Activated T-cell treated with anti-CD3 and anti-CD28 coated beads, Interleukin-2, amount 50 U/mL, for 4 hours (primary cell): ENCODE measurements around the gene STRIP2. TPM values are rescaled to one million over a fixed set of nuclear protein-coding genes. Genes with fewer than 3 reads are reported as not detected.
"Not testable (repeated sequence)": the region's sequence is repeated elsewhere in the genome, so short reads cannot be mapped to it uniquely, and the experiment has no call there.

ENCODE experiments used
- ATAC-seq, 2 donors: fragments of 200-7000 bp; cut with Tn5 transposase; one replicate each; pipeline ENCODE4 v1.10.0; 2021
- DNase-seq: peaks from one replicate; pipeline ENCODE4 v3.0.0-alpha.2; 2020
- H3K27me3 Mint-ChIP-seq: one replicate; pipeline ENCODE4 v1.8.0; 2021; ENCODE audit warnings: low read depth, mixed read lengths
- H3K36me3 Mint-ChIP-seq: one replicate; pipeline ENCODE4 v1.8.0; 2022; ENCODE audit warnings: mixed read lengths; ENCODE audit not compliant: insufficient read depth
- H3K4me1 Mint-ChIP-seq: one replicate; pipeline ENCODE4 v1.8.0; 2021; ENCODE audit warnings: low read depth, mixed read lengths
- H3K4me3 Mint-ChIP-seq: one replicate; pipeline ENCODE4 v1.8.0; 2021; ENCODE audit warnings: mild to moderate bottlenecking, moderate library complexity, mixed read lengths
- H3K9me3 Mint-ChIP-seq: one replicate; pipeline ENCODE4 v1.8.0; 2021; ENCODE audit warnings: mixed read lengths
- total RNA-seq, 3 donors: library from RNA; stranded (reverse); gene quantifications; one replicate each; pipeline ENCODE4 v1.2.1, GENCODE V29; 2021

The STRIP2 gene
- total RNA-seq, 3 donors from 2014 or later, result 51.6 to 64.1 (median 56.1) TPM

DNA sequence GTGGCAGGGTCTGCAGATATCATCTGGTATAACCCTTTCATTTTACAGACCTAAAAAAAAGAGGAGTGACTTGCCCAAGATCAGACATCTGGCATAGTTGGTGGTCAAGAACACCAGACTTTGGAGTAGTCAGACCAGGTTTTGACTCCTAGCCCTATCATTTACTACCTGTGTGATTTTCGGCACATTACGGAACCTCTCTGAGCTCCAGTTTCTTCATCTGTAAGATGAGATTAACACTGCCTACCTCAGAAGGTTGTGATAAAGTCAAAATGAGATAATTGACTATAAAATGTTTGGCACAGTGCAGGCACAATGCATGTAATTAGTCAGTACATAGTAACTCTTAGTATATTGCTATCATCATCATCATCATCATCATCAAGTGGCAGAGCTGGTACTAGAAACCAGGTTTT lies 1.2 kb downstream of the STRIP2 start:
- ATAC-seq (no peak), DNase-seq (no peak)
- Mint-ChIP-seq H3K4me3 (peak overlapping the region; percentile 90), H3K9me3 (no peaks in the 10 kb centered on the region), H3K27me3 (peaks cover 16% of the 10 kb centered on the region), H3K36me3 (peaks cover 20% of the 10 kb centered on the region), H3K4me1 (peaks cover 43% of the 10 kb centered on the region)

DNA sequence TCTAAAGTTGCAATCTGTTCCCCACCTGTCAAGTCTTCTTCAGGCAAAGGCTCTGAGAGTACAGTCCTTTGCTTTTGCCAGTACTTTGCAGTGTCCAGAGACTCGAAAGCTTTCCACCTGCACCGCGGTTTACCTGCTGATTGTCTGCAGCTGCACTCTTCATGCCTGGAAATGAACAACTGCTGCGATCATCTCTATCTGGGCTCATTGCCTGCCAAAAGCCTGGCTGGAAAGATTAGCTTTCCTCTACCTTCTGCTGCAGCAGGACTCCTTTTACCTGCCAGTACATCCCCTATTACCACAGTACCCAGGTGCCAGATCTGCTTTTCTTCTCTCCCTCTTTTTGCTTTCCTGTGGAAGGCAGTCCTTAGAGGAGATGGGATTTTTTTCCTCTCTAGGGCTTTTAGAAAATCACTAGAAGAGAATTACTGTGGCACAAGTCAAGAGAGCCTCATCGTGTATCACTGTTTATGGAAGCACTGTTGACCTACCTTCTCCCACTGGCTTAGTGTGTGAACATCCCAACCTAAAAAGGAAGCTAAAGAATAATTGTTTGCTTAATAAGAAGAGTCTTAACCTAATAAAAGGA lies 2.2 kb downstream of the STRIP2 start:
- no peak for DNase-seq
- no peak for ATAC-seq
- H3K4me3 Mint-ChIP-seq, result peak overlapping the region; percentile 90
- H3K9me3 Mint-ChIP-seq, result no peaks in the 10 kb centered on the region
- H3K27me3 Mint-ChIP-seq, result peaks cover 16% of the 10 kb centered on the region
- peaks cover 45% of the 10 kb centered on the region for H3K4me1 Mint-ChIP-seq
- H3K36me3 Mint-ChIP-seq, result peaks cover 23% of the 10 kb centered on the region

DNA sequence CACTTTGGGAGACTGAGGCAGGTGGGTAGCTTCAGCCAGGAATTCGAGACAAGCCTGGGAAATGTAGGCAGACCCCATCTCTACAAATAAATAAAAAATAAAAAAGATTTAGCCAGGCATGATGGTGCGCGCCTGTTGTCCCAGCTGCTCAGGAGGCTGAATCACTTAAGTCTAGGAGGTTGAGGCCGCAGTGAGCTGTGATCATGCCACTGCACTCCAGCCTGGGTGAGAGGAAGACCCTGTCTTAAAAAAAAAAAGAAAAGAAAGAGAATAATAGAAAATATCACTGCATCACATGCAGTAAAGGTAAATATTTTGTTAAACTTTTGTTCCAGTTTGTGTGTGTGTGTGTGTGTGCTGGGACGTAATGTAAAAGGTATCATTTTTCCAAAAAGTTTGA lies 3.0 kb downstream of the STRIP2 start:
- Mint-ChIP-seq H3K36me3 (peaks cover 23% of the 10 kb centered on the region), H3K27me3 (peaks cover 16% of the 10 kb centered on the region), H3K4me1 (peaks cover 45% of the 10 kb centered on the region), H3K4me3 (peak overlapping the region; percentile 40), H3K9me3 (no peaks in the 10 kb centered on the region)
- DNase-seq (no peak), ATAC-seq (no peak)

DNA sequence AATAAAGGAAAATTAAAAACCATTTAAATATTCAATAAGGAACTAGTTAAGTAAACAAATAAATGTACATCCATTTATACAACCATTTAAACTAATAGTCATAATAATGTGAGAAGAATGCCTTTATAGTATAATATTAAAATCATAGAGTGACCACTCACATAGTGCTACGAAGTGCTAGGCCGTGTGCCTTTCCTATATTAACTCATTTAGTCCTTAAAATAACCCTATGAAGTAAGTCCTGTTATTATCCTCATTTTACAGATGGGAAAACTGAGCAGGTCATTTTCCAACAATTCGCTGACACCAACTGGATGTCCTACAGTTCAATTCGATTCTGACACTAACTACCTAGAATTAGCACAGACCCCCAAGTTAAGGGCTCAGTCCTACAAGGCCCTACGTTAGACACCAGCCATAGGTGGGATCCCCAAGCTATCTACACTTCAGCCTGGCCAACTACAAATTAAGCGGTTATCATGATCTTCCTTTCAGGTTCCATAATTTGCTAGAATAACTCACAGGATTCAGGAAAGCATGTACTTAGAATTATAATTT lies 4.1 kb downstream of the STRIP2 start:
- Mint-ChIP-seq H3K4me3 (peak overlapping the region; percentile 11), H3K9me3 (no peaks in the 10 kb centered on the region), H3K4me1 (peaks cover 37% of the 10 kb centered on the region), H3K27me3 (peaks cover 9% of the 10 kb centered on the region), H3K36me3 (peaks cover 23% of the 10 kb centered on the region)
- DNase-seq (no peak), ATAC-seq (no peak)

DNA sequence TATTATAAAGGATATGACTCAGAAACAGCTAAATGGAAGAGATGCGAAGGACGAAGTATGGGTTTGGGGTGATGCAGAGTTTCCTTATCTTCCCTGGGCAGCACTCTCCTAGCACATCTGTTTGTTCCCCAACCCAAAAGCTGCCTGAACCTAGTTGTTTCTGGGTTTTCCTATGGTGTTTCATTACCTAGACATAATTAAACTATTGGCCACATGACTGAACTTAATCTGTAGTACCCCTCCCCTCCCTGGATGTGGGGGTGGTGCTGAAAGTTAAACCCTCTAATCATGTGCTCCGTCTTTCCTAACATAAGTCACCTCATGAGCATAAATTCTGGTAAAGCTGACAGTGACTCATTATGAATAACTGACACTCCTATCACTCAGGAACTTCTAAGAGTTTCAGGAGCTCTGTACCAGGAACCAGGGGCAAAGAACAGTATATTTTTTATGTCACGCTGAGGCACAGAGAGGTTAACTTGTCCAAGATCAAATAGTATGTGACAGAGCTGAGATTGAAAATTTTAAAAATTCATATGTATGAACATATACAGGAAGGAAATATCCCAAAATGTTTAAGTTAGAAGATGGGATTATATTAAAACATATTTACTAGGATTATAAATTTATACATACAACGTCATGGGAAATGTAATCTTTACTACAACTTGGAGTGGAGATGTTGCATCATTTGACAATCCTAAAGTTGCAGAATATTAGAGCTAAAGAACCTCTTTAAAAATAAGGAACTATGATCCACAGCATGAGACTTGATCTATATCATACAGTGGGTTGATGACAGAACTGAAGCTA lies 4.8 kb downstream of the STRIP2 start:
- Mint-ChIP-seq H3K9me3 (no peaks in the 10 kb centered on the region), H3K36me3 (peaks cover 27% of the 10 kb centered on the region), H3K27me3 (peaks cover 9% of the 10 kb centered on the region), H3K4me1 (peaks cover 36% of the 10 kb centered on the region), H3K4me3 (peak overlapping the region; percentile 42)
- ATAC-seq (peak; percentile 63 to 65), DNase-seq (peak; percentile 7)

DNA sequence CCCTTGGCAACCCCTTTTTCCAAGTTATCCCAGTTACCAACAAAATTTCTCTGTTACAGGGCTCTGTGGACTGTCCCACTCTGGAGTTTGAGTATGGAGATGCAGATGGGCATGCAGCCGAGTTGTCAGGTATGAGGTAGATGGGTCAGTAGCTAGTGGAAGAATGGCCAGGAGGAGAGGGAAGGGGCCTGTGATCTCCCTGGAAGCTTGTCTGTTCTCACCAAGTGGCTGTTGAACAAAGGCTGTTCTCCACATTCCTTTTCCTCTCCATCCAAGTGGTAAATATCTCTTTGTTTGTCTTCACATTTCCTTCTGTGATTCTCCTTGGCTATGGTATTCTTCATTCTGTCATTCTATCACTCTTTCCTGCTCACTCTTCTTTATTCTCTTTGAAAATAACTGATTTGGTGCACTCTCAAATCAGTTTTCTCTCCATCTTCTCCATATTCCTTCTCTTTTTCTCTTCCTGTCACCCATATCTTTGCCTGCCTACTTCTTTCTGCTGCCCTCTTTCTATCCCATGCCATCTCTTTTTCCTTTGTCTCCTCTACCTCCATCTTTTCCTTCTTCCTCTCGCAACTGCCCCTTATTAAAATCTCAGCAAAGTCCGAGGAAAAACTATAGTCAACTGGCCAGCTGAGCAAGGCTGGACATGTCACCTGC lies 5.9 kb downstream of the STRIP2 start:
- Mint-ChIP-seq H3K27me3 (peaks cover 9% of the 10 kb centered on the region), H3K4me3 (no peak overlapping the region), H3K9me3 (no peaks in the 10 kb centered on the region), H3K36me3 (peaks cover 29% of the 10 kb centered on the region), H3K4me1 (peaks cover 36% of the 10 kb centered on the region)
- ATAC-seq (no peak), DNase-seq (no peak)

DNA sequence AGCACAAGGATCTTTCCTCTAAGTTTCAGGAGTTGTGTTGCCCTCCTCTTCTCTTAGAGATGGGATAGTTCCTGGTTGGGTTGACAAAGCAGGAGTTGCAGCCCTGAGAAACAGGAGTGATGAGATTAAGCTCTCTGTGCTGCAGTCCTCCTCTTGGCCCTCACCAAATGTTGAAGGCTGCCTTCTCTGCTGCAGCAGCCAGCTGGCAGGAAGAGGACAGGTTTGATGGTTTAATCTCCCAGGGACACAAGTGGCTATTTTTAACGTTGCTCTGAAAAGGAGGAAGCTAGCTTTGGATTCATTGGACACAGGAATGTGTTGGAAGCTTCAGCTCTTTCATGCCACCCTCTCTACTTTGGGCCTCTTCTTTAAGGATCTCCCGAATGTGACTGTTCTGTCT lies 9.4 kb downstream of the STRIP2 start:
- Mint-ChIP-seq H3K4me3 (no peak overlapping the region), H3K36me3 (peaks cover 30% of the 10 kb centered on the region), H3K9me3 (no peaks in the 10 kb centered on the region), H3K27me3 (no peaks in the 10 kb centered on the region), H3K4me1 (peaks cover 16% of the 10 kb centered on the region)
- DNase-seq (no peak), ATAC-seq (no peak)

DNA sequence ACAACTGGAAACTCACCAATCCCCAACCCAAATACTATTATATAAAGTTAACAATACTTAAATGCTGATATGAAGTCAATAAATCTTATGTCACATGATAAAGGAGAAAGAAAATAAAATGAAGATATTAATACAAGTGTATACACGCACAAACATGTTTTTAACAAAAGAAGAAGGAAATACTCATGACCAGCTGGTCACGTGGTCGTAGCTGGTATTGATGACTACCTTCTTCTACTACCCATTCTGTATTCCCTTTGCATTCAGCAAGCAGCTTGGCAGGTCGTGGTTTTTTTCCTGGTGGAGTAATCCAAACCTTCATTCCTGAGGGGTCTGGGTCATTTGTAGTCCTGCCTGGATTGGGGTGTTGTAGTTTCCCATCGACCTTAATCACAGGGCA lies 10.5 kb downstream of the STRIP2 start:
- peaks cover 40% of the 10 kb centered on the region for H3K36me3 Mint-ChIP-seq
- ATAC-seq, H3K4me1 Mint-ChIP-seq, H3K9me3 Mint-ChIP-seq, H3K27me3 Mint-ChIP-seq, H3K4me3 Mint-ChIP-seq, DNase-seq: not testable (repeated sequence)

DNA sequence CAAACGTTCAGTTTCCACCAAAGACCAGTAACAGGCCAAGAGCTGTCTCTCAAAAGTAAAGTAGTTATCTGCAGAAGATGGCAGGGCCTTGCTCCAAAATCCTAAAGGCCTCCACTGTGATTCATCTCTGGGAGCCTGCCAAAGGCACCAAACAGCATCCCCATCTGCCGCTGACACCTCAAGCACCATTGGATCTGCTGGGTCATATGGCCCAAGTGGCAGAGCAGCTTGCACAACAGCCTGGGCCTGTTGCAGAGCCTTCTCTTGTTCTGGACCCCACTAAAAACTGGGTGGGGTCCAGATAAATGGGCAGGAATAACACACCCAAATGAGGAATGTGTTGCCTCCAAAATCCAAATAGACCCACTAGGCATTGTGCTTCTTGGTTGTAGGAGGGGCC lies 12.7 kb downstream of the STRIP2 start:
- not testable (repeated sequence) for H3K4me1 Mint-ChIP-seq, H3K4me3 Mint-ChIP-seq, H3K27me3 Mint-ChIP-seq, H3K9me3 Mint-ChIP-seq, DNase-seq, ATAC-seq
- peaks cover 46% of the 10 kb centered on the region for H3K36me3 Mint-ChIP-seq

DNA sequence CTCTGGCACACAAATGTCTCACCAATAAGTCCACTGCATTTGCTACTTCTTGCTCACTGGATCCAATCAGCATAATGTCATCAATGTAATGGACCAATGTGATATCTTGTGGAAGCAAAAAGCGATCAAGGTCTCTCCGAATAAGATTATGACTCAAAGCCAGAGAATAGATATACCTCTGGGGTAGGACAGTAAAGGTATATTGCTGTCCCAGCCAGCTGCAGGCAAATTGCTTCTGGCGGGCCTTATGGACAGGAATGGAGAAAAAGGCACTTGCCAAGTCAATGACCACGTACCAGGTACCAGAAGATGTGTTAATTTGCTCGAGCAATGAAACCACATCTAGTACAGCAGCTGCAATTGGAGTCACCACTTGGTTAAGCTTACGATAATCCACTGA lies 13.2 kb downstream of the STRIP2 start:
- H3K4me1 Mint-ChIP-seq, H3K27me3 Mint-ChIP-seq, H3K4me3 Mint-ChIP-seq, DNase-seq, ATAC-seq, H3K9me3 Mint-ChIP-seq: not testable (repeated sequence)
- peaks cover 47% of the 10 kb centered on the region for H3K36me3 Mint-ChIP-seq

DNA sequence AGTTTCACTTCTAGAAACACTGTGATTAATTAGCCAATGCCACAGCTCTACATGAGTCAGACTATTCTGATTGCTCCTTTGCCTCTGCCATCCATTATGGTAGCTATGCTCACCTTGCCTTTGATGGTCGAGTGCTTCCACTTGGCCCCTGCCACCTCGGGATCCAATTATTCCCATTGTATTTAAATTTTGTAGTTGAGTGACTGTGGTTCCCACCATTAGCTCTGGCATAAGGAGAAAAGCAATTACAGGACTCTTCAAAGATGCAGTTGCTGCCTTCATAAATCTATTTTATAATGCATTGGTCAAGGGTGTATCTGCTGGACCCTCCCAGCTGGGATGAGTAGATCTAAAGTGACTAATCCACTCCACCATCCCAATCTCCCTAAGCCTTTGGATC lies 14.4 kb downstream of the STRIP2 start:
- not testable (repeated sequence) for H3K4me1 Mint-ChIP-seq, H3K27me3 Mint-ChIP-seq, ATAC-seq, DNase-seq, H3K9me3 Mint-ChIP-seq, H3K4me3 Mint-ChIP-seq
- peaks cover 54% of the 10 kb centered on the region for H3K36me3 Mint-ChIP-seq

DNA sequence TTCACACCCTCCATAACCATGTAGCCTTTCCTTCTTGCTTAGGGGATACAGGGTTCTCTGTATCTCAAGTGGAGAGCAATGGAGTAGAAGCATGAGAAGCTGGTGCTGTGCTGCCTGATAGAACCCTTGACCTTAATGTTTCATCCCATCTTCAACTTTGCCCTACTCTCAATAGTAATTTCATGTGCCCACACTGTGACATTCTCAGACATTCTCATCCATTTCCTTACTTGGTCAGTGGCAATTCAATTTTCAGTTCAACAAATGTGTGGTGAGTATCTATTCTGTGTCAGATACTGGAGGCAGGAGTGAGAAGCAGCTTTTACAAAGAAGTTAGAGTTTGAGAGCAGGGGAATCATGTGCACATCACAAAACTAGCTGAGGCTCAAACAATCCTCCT lies 16.1 kb downstream of the STRIP2 start:
- DNase-seq (no peak), ATAC-seq (no peak)
- peaks cover 56% of the 10 kb centered on the region for H3K36me3 Mint-ChIP-seq
- no peaks in the 10 kb centered on the region for H3K4me1 Mint-ChIP-seq
- no peak overlapping the region for H3K4me3 Mint-ChIP-seq
- no peaks in the 10 kb centered on the region for H3K27me3 Mint-ChIP-seq
- H3K9me3 Mint-ChIP-seq, result peaks cover 4% of the 10 kb centered on the region

DNA sequence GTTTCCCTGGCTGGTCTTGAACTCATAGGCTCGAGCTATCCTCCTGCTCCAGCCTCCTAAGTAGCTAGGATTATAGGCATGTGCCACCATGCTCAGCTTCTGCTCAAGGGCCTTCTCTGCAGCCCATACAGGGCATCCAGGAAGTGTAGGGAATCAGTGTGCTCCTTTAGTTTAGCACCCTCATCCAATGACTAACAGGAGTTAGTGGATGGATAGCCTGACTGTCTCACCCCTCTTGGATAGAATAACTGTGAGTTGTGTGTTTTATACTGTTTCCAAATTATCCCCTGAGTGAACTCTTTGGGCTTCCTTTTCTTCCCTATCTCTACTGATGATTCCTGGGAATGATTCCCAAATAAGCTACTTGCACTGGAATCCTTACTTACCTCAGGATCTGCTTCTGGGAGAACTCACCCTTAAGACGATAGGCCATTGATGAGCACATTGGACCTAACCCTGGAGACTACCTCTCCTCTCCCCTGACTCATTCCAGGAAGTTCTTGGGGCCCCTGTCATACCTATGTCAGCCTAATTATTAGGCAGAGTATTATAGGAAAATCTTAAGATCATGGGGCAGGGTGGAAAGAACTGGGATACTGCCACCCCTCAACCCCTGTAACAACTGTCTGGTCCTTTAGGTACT lies 18.5 kb downstream of the STRIP2 start:
- no peaks in the 10 kb centered on the region for H3K27me3 Mint-ChIP-seq
- no peak for DNase-seq
- H3K4me1 Mint-ChIP-seq, result no peaks in the 10 kb centered on the region
- no peak for ATAC-seq
- H3K9me3 Mint-ChIP-seq, result peaks cover 4% of the 10 kb centered on the region
- no peak overlapping the region for H3K4me3 Mint-ChIP-seq
- H3K36me3 Mint-ChIP-seq, result peaks cover 52% of the 10 kb centered on the region

DNA sequence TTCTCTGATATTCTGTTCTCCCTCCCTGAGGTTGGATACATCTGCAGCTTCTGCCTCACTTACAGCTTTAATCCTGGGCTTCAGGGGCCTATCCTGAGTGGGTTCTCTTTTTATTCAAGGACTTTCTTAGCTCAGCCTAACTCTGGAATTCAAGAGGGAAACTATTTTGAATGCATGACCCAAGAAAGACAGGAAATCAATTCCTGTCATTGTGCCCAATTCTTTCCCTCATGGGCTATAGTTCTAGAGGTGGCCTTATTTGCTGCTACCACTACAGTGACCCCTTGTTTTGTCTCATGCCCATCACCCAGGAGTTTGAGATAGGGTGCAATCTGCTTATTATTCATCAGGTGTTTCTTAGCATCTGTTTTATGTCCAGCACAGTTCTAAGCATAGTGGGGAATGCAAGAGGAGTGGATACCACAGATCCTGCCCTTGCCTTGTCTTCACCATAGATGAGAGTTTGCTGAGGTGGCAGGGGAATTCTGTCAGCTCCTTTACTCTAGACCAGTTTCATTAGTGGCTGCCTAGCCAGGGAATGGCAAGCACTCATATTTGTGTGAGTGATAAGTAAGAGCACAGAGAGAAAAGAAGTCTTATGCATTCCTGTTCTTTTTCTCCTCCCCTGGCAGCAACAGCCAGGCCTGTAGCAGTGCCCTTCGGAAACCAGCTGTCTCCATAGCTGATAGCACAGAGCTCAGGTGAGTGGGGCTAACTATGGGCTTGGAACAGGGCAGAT lies 19.4 kb downstream of the STRIP2 start:
- Mint-ChIP-seq H3K4me1 (no peaks in the 10 kb centered on the region), H3K36me3 (peaks cover 54% of the 10 kb centered on the region), H3K27me3 (no peaks in the 10 kb centered on the region), H3K9me3 (peaks cover 4% of the 10 kb centered on the region), H3K4me3 (no peak overlapping the region)
- ATAC-seq, result no peak
- no peak for DNase-seq
